ENCODE results near the gene SPNS3. TPM values are rescaled to one million over a fixed set of nuclear protein-coding genes. Genes with fewer than 3 reads are reported as not detected.

SPNS3 gene
- total and polyA plus RNA-seq, 8 donors: 0.55 to 1.1 (median 1.0) TPM; not detected in 1

- intact Hi-C loops (cut with DNase I): no loop called here
- no peak for TF ChIP-seq CTCF (IDR thresholded peaks at IDR 0.05)
- Histone ChIP-seq H3K27me3 (no peaks in the 10 kb centered on the region), H3K4me3 (no peak overlapping the region), H3K9me3 (no peaks in the 10 kb centered on the region), H3K4me1 (no peaks in the 10 kb centered on the region), H3K27ac (no peak overlapping the region), H3K36me3 (no peaks in the 10 kb centered on the region)
- DNase-seq (no peak), ATAC-seq (no peak)
Measured at GRCh38 chr17:4406386-4406785, 27.4 kb upstream of the SPNS3 start.

DNA sequence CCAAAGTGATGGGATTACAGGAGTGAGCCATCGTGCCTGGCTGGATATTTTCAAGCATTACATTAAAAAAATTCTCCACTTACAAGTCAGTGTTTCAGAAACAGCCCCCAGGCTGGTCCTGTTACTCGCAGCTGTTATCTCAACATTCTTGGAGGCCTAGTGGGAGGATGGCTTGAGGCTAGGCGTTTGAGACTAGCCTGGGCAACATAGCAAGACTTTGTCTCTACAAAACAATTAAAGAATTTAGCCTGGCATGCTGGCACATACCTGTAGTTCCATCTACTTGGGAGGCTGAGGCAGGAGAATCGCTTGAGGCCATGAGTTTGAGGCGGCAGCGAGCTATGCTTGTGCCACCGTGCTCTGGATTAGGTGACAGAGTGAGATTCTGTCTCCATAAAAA lies 26.5 kb upstream of the SPNS3 start:
- TF ChIP-seq CTCF (IDR thresholded peaks at IDR 0.05): no peak
- Histone ChIP-seq H3K4me1 (no peaks in the 10 kb centered on the region), H3K36me3 (no peaks in the 10 kb centered on the region), H3K27ac (no peak overlapping the region), H3K4me3 (no peak overlapping the region), H3K9me3 (no peaks in the 10 kb centered on the region), H3K27me3 (no peaks in the 10 kb centered on the region)
- DNase-seq: no peak
- no peak for ATAC-seq
- intact Hi-C loops (cut with DNase I): no loop called here

DNA sequence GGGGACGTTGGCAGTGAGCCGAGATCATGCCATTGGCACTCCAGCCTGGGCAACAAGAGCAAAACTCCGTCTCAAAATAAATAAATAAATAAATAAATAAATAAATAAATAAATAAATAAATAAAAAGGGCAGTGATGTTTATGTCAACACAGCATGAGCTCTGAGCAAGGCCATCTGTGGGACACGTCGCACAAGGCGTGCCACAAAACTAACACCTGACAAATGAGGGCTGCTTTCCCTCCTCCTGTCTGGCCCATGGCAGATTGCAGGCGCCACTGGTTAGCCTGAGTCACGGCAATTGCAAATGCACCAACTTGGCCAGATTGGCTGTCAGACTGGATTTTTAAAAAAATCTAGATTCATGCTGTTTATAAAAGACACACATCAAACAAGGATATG lies 25.9 kb upstream of the SPNS3 start:
- no peak for ATAC-seq
- Histone ChIP-seq H3K27me3 (no peaks in the 10 kb centered on the region), H3K4me1 (peaks cover 0 to 1% of the 10 kb centered on the region in 2 donors), H3K27ac (no peak overlapping the region), H3K36me3 (no peaks in the 10 kb centered on the region), H3K9me3 (no peaks in the 10 kb centered on the region), H3K4me3 (no peak overlapping the region)
- intact Hi-C loops (cut with DNase I): no loop called here
- no peak for DNase-seq
- no peak for TF ChIP-seq CTCF (IDR thresholded peaks at IDR 0.05)

GRCh38 chr17:4409659-4410058 lies 24.1 kb upstream of the SPNS3 start:
- intact Hi-C loops (cut with DNase I): loop anchor here (5.0 to 10.0 kb wide), 3 partner anchors 192 to 207 kb away; no protein-coding TSS in a partner anchor
- H3K27ac ChIP-seq: no peak overlapping the region
- no peak for DNase-seq
- ATAC-seq: no peak
- H3K4me3 ChIP-seq: no peak overlapping the region
- no peak for TF ChIP-seq CTCF (IDR thresholded peaks at IDR 0.05)
- H3K4me1 ChIP-seq: peaks cover 0 to 5% of the 10 kb centered on the region in 2 donors
- no peaks in the 10 kb centered on the region for H3K9me3 ChIP-seq
- no peaks in the 10 kb centered on the region for H3K27me3 ChIP-seq
- H3K36me3 ChIP-seq: no peaks in the 10 kb centered on the region

DNA sequence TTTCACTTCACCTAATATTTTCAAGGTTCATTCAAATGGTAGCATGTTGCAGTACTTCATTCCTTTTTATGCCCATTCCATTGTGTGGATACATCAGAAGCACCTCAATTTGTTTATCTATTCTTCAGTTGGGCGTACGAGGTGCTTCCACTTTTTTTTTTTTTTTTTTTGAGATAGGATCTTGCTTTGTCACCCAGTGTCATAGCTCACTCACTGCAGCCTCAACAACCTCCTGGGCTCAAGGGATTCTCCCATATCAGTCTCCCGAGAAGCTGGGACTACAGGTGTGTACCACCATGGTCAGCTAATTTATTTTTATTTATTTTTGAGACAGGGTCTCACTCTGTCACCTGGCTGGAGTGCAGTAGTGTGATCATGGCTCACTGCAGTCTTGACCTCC lies 22.5 kb upstream of the SPNS3 start:
- Histone ChIP-seq H3K36me3 (no peaks in the 10 kb centered on the region), H3K27me3 (no peaks in the 10 kb centered on the region), H3K4me3 (no peak overlapping the region), H3K27ac (no peak overlapping the region), H3K4me1 (peaks cover 0 to 5% of the 10 kb centered on the region in 2 donors), H3K9me3 (no peaks in the 10 kb centered on the region)
- TF ChIP-seq CTCF (IDR thresholded peaks at IDR 0.05): no peak
- ATAC-seq (no peak), DNase-seq (no peak)
- intact Hi-C loops (cut with DNase I): loop anchor here (5.0 to 10.0 kb wide), 3 partner anchors 194 to 209 kb away; no protein-coding TSS in a partner anchor

Measured in left lung (tissue), 10 donors.